ENCODE data around the gene ATPAF1.

DNA sequence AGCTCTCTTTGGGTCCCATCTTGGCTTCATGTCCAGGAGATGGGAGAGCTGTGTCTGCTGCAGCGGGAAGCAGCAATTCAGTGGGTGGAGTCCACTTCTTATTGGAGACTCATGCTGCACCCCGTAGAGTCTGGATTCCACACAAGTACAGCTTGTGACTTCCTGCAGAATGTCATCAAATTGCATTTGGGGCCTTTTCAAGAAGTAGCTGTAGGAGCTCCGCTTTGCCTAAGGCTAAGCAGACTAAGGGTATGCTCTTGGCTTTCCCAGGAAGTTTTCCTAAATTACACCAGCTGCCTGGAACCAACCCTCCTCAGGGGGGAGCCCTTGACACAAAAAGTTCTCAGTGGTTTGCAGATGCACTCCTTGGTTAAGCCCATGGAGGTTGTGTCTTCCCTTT is 45.8 kb downstream of the ATPAF1 start:
- TF ChIP-seq, protein P1, sequence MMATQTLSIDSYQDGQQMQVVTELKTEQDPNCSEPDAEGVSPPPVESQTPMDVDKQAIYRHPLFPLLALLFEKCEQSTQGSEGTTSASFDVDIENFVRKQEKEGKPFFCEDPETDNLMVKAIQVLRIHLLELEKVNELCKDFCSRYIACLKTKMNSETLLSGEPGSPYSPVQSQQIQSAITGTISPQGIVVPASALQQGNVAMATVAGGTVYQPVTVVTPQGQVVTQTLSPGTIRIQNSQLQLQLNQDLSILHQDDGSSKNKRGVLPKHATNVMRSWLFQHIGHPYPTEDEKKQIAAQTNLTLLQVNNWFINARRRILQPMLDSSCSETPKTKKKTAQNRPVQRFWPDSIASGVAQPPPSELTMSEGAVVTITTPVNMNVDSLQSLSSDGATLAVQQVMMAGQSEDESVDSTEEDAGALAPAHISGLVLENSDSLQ (IDR thresholded peaks at IDR 0.05), result no peak
- no peak for TF ChIP-seq ARNT (IDR thresholded peaks at IDR 0.05)
- TF ChIP-seq ELF4 (IDR thresholded peaks at IDR 0.05), result no peak
- no peak for TF ChIP-seq CTBP1 (IDR thresholded peaks at IDR 0.05; ENCODE audit: borderline replicate concordance)
- TF ChIP-seq TARDBP (IDR thresholded peaks at IDR 0.05), result no peak
- no peak for TF ChIP-seq BHLHE40 (IDR thresholded peaks at IDR 0.05; ENCODE audit: borderline replicate concordance)
- no peak for TF ChIP-seq FOXA1 (IDR thresholded peaks at IDR 0.05)

Data from HEK293T (cell line).